Keratinocyte (primary cell): Measurements from ENCODE around the gene NAPG. TPM values are rescaled to one million over a fixed set of nuclear protein-coding genes. Genes with fewer than 3 reads are reported as not detected.

Source experiments
- DNase-seq: peaks from one replicate; pipeline ENCODE4 v3.0.0-alpha.2; 2011; ENCODE audit warnings: low read depth, missing footprints, low spot score
- FAIRE-seq: peaks from 2 replicates; lab custom pipeline; 2011; peaks lifted over from hg19 to GRCh38; lab: Jason Lieb, UNC
- H2AFZ ChIP-seq: 2 replicates; pipeline ENCODE4 v1.6.0; 2012; ENCODE audit warnings: low read length, control low read depth, inconsistent platforms; ENCODE audit not compliant: control insufficient read depth
- H3K27ac ChIP-seq: 2 replicates; pipeline ENCODE4 v1.5.1; 2011; ENCODE audit warnings: low read length; ENCODE audit not compliant: control insufficient read depth, insufficient read depth
- H3K27me3 ChIP-seq: 3 replicates; pipeline ENCODE4 v1.6.0; 2011; ENCODE audit warnings: low read length; ENCODE audit not compliant: control insufficient read depth, insufficient read depth; ENCODE audit errors: extremely low read depth
- H3K36me3 ChIP-seq, 2 experiments: 2 replicates in 1 of 2; 3 replicates in 1 of 2; pipeline ENCODE4 v1.5.1; 2011; ENCODE audit warnings: low read length in 2 of 2, mild to moderate bottlenecking in 1 of 2; ENCODE audit not compliant: control insufficient read depth in 2 of 2, insufficient read depth in 2 of 2; ENCODE audit errors: extremely low read depth in 1 of 2
- H3K4me1 ChIP-seq: 3 replicates; pipeline ENCODE4 v1.5.1; 2011; ENCODE audit warnings: low read length; ENCODE audit not compliant: control insufficient read depth, insufficient read depth; ENCODE audit errors: extremely low read depth
- H3K4me2 ChIP-seq: 3 replicates; pipeline ENCODE4 v1.6.0; 2011; ENCODE audit warnings: low read depth, low read length; ENCODE audit not compliant: control insufficient read depth, insufficient read depth; ENCODE audit errors: extremely low read depth
- H3K4me3 ChIP-seq, 3 experiments: fragments of 200-600 bp in 1 of 3; sonication (generic) in 1 of 3; 2 replicates in 2 of 3; 3 replicates in 1 of 3; pipeline ENCODE4 v1.5.1; 2011 to 2016; ENCODE audit warnings: low read length in 3 of 3, mild to moderate bottlenecking in 3 of 3, control low read depth in 2 of 3, inconsistent platforms in 1 of 3, low read depth in 1 of 3, mixed read lengths in 1 of 3, mixed run types in 1 of 3, moderate library complexity in 1 of 3; ENCODE audit not compliant: control insufficient read depth in 2 of 3, insufficient read depth in 2 of 3; ENCODE audit errors: extremely low read depth in 1 of 3
- H3K79me2 ChIP-seq: 2 replicates; pipeline ENCODE4 v1.6.0; 2012; ENCODE audit warnings: low read length; ENCODE audit not compliant: control insufficient read depth, insufficient read depth
- H3K9ac ChIP-seq: 3 replicates; pipeline ENCODE4 v1.6.0; 2011; ENCODE audit warnings: low read length; ENCODE audit not compliant: control insufficient read depth, insufficient read depth; ENCODE audit errors: extremely low read depth
- H3K9me1 ChIP-seq: 3 replicates; pipeline ENCODE4 v1.6.0; 2011; ENCODE audit warnings: low read length; ENCODE audit not compliant: control insufficient read depth, insufficient read depth; ENCODE audit errors: extremely low read depth
- H3K9me3 ChIP-seq: 2 replicates; pipeline ENCODE4 v1.5.1; 2012; ENCODE audit warnings: low read depth, low read length; ENCODE audit not compliant: control insufficient read depth
- H4K20me1 ChIP-seq: 3 replicates; pipeline ENCODE4 v1.6.0; 2011; ENCODE audit warnings: low read length; ENCODE audit not compliant: control insufficient read depth, insufficient read depth; ENCODE audit errors: extremely low read depth
- EZH2 ChIP-seq: IDR thresholded peaks from one replicate; pipeline ENCODE4 v1.6.1; 2012; ENCODE audit warnings: inconsistent platforms, mild to moderate bottlenecking, low read length, moderate library complexity
- dilution Hi-C: fragments of 300-500 bp; cut with MboI; formaldehyde crosslinking; loops from one replicate; pipeline ENCODE4 v1.7.0; 2020; ENCODE audit warnings: low sequenced_read_pairs; ENCODE audit not compliant: extremely low pct_ligation_motif_present
- polyA plus RNA-seq, 5 experiments: library from polyadenylated mRNA; depleted of rRNA in 3 of 5; stranded (reverse) in 3 of 5; stranded (forward) in 1 of 5; unstranded in 1 of 5; fragments of >200 nt; gene quantifications; 1 replicate in 1 of 5; 2 replicates in 3 of 5; 3 replicates in 1 of 5; pipeline versions ENCODE4 v1.2.1 to v1.2.3, GENCODE V29; 2011 to 2012; ENCODE audit warnings: missing spikeins in 2 of 5, low read depth in 1 of 5, low replicate concordance in 1 of 5
- TF ChIP-seq, protein P1 (sequence below), 3 experiments: IDR thresholded peaks in 1 of 3; conservative IDR thresholded peaks in 1 of 3; optimal IDR thresholded peaks in 1 of 3; 2 replicates in 2 of 3; 3 replicates in 1 of 3; pipeline versions ENCODE3 to v1.5.1; 2011; ENCODE audit warnings: low read length in 3 of 3, mild to moderate bottlenecking in 3 of 3, moderate library complexity in 2 of 3, control low read depth in 1 of 3, inconsistent platforms in 1 of 3; ENCODE audit not compliant: insufficient read depth in 2 of 3; ENCODE audit errors: extremely low read depth in 1 of 3

Gene NAPG
- polyA plus RNA-seq, 1 donor (not counting 4 experiments of a cell fraction or from before 2014, with no cell fraction given): 30.8 TPM

DNA sequence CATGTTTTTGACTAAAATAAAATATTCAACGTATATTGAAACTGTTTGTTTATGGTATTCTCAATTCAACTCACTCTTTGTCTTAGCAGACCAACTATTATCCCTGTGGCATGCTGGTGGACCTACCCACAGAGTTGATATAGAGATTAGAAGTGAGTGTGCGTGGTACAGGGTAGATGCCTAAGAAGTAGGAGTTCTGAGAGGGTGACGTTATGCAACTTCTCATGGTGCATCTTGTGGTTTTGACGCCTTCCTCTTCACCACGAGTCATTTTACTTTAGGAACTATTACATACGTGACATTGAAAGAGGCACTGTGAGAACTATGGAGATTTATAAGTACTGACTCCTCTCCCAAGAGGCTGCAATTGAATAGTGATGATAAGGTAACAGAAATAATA lies 26.6 kb upstream of the NAPG start:
- Histone ChIP-seq H3K79me2 (no peaks in the 10 kb centered on the region), H3K9me1 (no peaks in the 10 kb centered on the region), H3K9ac (no peak overlapping the region), H3K27ac (no peak overlapping the region), H3K4me2 (no peak overlapping the region), H2AFZ (no peak overlapping the region), H3K4me3 (no peak overlapping the region), H4K20me1 (no peaks in the 10 kb centered on the region), H3K27me3 (no peaks in the 10 kb centered on the region), H3K36me3 (no peaks in the 10 kb centered on the region), H3K9me3 (no peaks in the 10 kb centered on the region), H3K4me1 (no peaks in the 10 kb centered on the region)
- DNase-seq (no peak), FAIRE-seq (no peak)
- TF ChIP-seq, protein P1, sequence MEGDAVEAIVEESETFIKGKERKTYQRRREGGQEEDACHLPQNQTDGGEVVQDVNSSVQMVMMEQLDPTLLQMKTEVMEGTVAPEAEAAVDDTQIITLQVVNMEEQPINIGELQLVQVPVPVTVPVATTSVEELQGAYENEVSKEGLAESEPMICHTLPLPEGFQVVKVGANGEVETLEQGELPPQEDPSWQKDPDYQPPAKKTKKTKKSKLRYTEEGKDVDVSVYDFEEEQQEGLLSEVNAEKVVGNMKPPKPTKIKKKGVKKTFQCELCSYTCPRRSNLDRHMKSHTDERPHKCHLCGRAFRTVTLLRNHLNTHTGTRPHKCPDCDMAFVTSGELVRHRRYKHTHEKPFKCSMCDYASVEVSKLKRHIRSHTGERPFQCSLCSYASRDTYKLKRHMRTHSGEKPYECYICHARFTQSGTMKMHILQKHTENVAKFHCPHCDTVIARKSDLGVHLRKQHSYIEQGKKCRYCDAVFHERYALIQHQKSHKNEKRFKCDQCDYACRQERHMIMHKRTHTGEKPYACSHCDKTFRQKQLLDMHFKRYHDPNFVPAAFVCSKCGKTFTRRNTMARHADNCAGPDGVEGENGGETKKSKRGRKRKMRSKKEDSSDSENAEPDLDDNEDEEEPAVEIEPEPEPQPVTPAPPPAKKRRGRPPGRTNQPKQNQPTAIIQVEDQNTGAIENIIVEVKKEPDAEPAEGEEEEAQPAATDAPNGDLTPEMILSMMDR (optimal IDR thresholded peaks at IDR 0.05 in 1 of 3, IDR thresholded peaks at IDR 0.05 in 1 of 3, conservative IDR thresholded peaks at IDR 0.05 in 1 of 3; ENCODE audit: extremely low read depth in 1 of 3, insufficient read depth in 2 of 3, low read length in 3 of 3): no peak
- no peak for TF ChIP-seq EZH2
- dilution Hi-C loops: no loop called here

DNA sequence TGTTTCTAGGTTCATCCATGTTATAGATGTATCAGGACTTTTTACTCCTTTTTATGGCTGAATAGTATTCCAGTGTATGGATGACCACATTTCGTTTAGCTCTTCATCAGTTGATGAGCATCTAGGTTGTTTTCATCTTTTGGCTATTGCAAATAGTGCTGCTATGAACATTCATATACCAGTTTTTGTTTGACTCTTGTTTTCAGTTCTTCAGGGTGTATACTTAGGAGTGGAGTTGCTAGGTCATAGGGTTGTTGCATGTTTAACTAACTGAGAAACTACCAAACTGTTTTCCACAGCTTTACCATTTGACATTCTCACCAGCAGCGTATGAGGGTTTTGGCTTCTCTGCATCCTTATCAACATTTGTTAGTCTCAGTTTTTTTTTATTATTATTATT lies 25.8 kb upstream of the NAPG start:
- no peaks in the 10 kb centered on the region for H3K79me2 ChIP-seq
- H3K9me1 ChIP-seq: no peaks in the 10 kb centered on the region
- H3K9me3 ChIP-seq: no peaks in the 10 kb centered on the region
- no peak for DNase-seq
- no peak overlapping the region for H3K4me2 ChIP-seq
- dilution Hi-C loops: no loop called here
- no peak for FAIRE-seq
- no peak overlapping the region for H3K4me3 ChIP-seq
- TF ChIP-seq EZH2: no peak
- TF ChIP-seq, protein P1 (optimal IDR thresholded peaks at IDR 0.05 in 1 of 3, IDR thresholded peaks at IDR 0.05 in 1 of 3, conservative IDR thresholded peaks at IDR 0.05 in 1 of 3; ENCODE audit: extremely low read depth in 1 of 3, insufficient read depth in 2 of 3, low read length in 3 of 3): no peak
- H3K27ac ChIP-seq: no peak overlapping the region
- H3K27me3 ChIP-seq: no peaks in the 10 kb centered on the region
- no peaks in the 10 kb centered on the region for H3K36me3 ChIP-seq
- no peaks in the 10 kb centered on the region for H3K4me1 ChIP-seq
- H4K20me1 ChIP-seq: no peaks in the 10 kb centered on the region
- H3K9ac ChIP-seq: no peak overlapping the region
- H2AFZ ChIP-seq: no peak overlapping the region
